Activated T-helper 1 cell treated with anti-CD3 and anti-CD28 coated beads, Interleukin-2, amount 50 U/mL, for 16 hours (primary cell): ENCODE measurements around the gene RPS6KA5.
"Not testable (repeated sequence)": the region's sequence is repeated elsewhere in the genome, so short reads cannot be mapped to it uniquely, and the experiment has no call there.

Experiments used
- DNase-seq, 2 donors: peaks; one replicate each; pipeline ENCODE4 v3.0.0-alpha.2; 2020; ENCODE audit warnings: low read depth in 1 of 2, low spot score in 1 of 2

RPS6KA5 gene

GRCh38 chr14:90874599-90874998 is 185.8 kb downstream of the RPS6KA5 start:
- no peak for DNase-seq

- no peak for DNase-seq
Observed at GRCh38 chr14:90871605-90872233, 188.7 kb downstream of the RPS6KA5 start.

- DNase-seq, result no peak
Observed at GRCh38 chr14:90870950-90871604, 189.4 kb downstream of the RPS6KA5 start.

- no peak for DNase-seq
Observed at GRCh38 chr14:90867501-90867900, 192.9 kb downstream of the RPS6KA5 start.

- DNase-seq, result no peak
Observed at GRCh38 chr14:90866833-90867232, 193.6 kb downstream of the RPS6KA5 start.

GRCh38 chr14:90864741-90865140 is 195.7 kb downstream of the RPS6KA5 start:
- DNase-seq, result no peak

GRCh38 chr14:90858511-90858910 is 201.9 kb downstream of the RPS6KA5 start:
- DNase-seq, result no peak

GRCh38 chr14:90857866-90858265 is 202.6 kb downstream of the RPS6KA5 start:
- no peak for DNase-seq

- not testable (repeated sequence) for DNase-seq
Observed at GRCh38 chr14:90856115-90856514, 204.3 kb downstream of the RPS6KA5 start.

- no peak for DNase-seq
Observed at GRCh38 chr14:90853116-90853515, 207.3 kb downstream of the RPS6KA5 start.

- DNase-seq, result no peak
Observed at GRCh38 chr14:90851327-90852036, 209.0 kb downstream of the RPS6KA5 start.

- no peak for DNase-seq
Observed at GRCh38 chr14:90850487-90850886, 210.0 kb downstream of the RPS6KA5 start.

- no peak for DNase-seq
Observed at GRCh38 chr14:90849787-90850444, 210.5 kb downstream of the RPS6KA5 start.

- no peak for DNase-seq
Observed at GRCh38 chr14:90848944-90849731, 211.3 kb downstream of the RPS6KA5 start.

GRCh38 chr14:90846511-90846910 is 213.9 kb downstream of the RPS6KA5 start:
- DNase-seq, result no peak

- no peak for DNase-seq
Observed at GRCh38 chr14:90844321-90844720, 216.1 kb downstream of the RPS6KA5 start.

GRCh38 chr14:90842726-90843125 is 217.7 kb downstream of the RPS6KA5 start:
- no peak for DNase-seq

- not testable (repeated sequence) for DNase-seq
Observed at GRCh38 chr14:90840667-90841066, 219.8 kb downstream of the RPS6KA5 start.

GRCh38 chr14:90839889-90840266 is 220.6 kb downstream of the RPS6KA5 start:
- no peak for DNase-seq

- DNase-seq, result no peak
Observed at GRCh38 chr14:90839024-90839888, 221.2 kb downstream of the RPS6KA5 start.
